Fibroblast of upper back skin (primary cell): ENCODE results near the gene CAMK2A.
A peak's percentile ranks its signal among the peaks of the same experiment; 100 is the strongest.

Experiments
- DNase-seq: peaks from one replicate; pipeline ENCODE4 v3.0.0-alpha.2; 2013

Gene CAMK2A

GRCh38 chr5:150274811-150275210, 14.8 kb downstream of the CAMK2A start:
- no peak for DNase-seq

- DNase-seq: peak; percentile 64
Measured at GRCh38 chr5:150272531-150272930, 17.0 kb downstream of the CAMK2A start.

- DNase-seq: no peak
Measured at GRCh38 chr5:150271923-150272322, 17.6 kb downstream of the CAMK2A start.

- no peak for DNase-seq
Measured at GRCh38 chr5:150271296-150271692, 18.3 kb downstream of the CAMK2A start.

GRCh38 chr5:150270541-150271295, 18.9 kb downstream of the CAMK2A start:
- no peak for DNase-seq

GRCh38 chr5:150266871-150267291, 22.7 kb downstream of the CAMK2A start:
- DNase-seq: peak; percentile 35

- DNase-seq: no peak
Measured at GRCh38 chr5:150265870-150266383, 23.6 kb downstream of the CAMK2A start.

- DNase-seq: no peak
Measured at GRCh38 chr5:150264667-150265603, 24.6 kb downstream of the CAMK2A start.

- peak; percentile 91 for DNase-seq
Measured at GRCh38 chr5:150263801-150264621, 25.6 kb downstream of the CAMK2A start.

- no peak for DNase-seq
Measured at GRCh38 chr5:150263375-150263775, 26.2 kb downstream of the CAMK2A start.

- no peak for DNase-seq
Measured at GRCh38 chr5:150262502-150262901, 27.1 kb downstream of the CAMK2A start.

- peak; percentile 49 for DNase-seq
Measured at GRCh38 chr5:150261231-150261630, 28.3 kb downstream of the CAMK2A start.

GRCh38 chr5:150258130-150258529, 31.4 kb downstream of the CAMK2A start:
- DNase-seq: peak; percentile 34

- no peak for DNase-seq
Measured at GRCh38 chr5:150257424-150257823, 32.1 kb downstream of the CAMK2A start.

- no peak for DNase-seq
Measured at GRCh38 chr5:150256410-150257064, 33.0 kb downstream of the CAMK2A start.

GRCh38 chr5:150255659-150256409, 33.7 kb downstream of the CAMK2A start:
- DNase-seq: no peak

GRCh38 chr5:150254774-150255173, 34.8 kb downstream of the CAMK2A start:
- no peak for DNase-seq

- no peak for DNase-seq
Measured at GRCh38 chr5:150254363-150254762, 35.2 kb downstream of the CAMK2A start.

GRCh38 chr5:150253416-150254208, 36.0 kb downstream of the CAMK2A start:
- no peak for DNase-seq

- DNase-seq: no peak
Measured at GRCh38 chr5:150252489-150252888, 37.1 kb downstream of the CAMK2A start.

- DNase-seq: no peak
Measured at GRCh38 chr5:150251504-150251903, 38.1 kb downstream of the CAMK2A start.
